Right lobe of liver (tissue), 4 donors: ENCODE results near the gene DSN1.

Source experiments
- CTCF ChIP-seq, 4 donors: fragments of 200-600 bp in 3 of 4; fragments of 450-650 bp in 1 of 4; IDR thresholded peaks; one replicate each; pipeline versions ENCODE4 v1.5.1 to v1.8.0; 2016 to 2022; ENCODE audit warnings: antibody characterized with exemption in 4 of 4, mild to moderate bottlenecking in 2 of 4
- POLR2A ChIP-seq: fragments of 450-650 bp; IDR thresholded peaks from one replicate; pipeline ENCODE4 v1.6.1; 2017; ENCODE audit warnings: antibody characterized with exemption, mild to moderate bottlenecking
- donor health status: DM: no; HTN: no; CAD: no.
- donor health status: DM: no; HTN: no; CAD: no.
- donor health status: DM: no; HTN: yes; CAD: no.

- TF ChIP-seq CTCF (IDR thresholded peaks at IDR 0.05), result no peak
- no peak for TF ChIP-seq POLR2A
Observed at GRCh38 chr20:36745234-36745926, 28.2 kb downstream of the DSN1 start.
